ENCODE results near the gene ARHGAP44.
"Not testable (repeated sequence)": the region's sequence is repeated elsewhere in the genome, so short reads cannot be mapped to it uniquely, and the experiment has no call there.

Gene ARHGAP44

GRCh38 chr17:12967962-12968361 lies 178.7 kb downstream of the ARHGAP44 start:
- DNase-seq = no peak

- DNase-seq = peak; percentile 3
Observed at GRCh38 chr17:12973496-12974004, 184.3 kb downstream of the ARHGAP44 start.

GRCh38 chr17:12974005-12974531 lies 184.8 kb downstream of the ARHGAP44 start:
- DNase-seq = no peak

GRCh38 chr17:12977008-12977751 lies 187.9 kb downstream of the ARHGAP44 start:
- DNase-seq = no peak

- not testable (repeated sequence) for DNase-seq
Observed at GRCh38 chr17:12978787-12979186, 189.5 kb downstream of the ARHGAP44 start.

- no peak for DNase-seq
Observed at GRCh38 chr17:12979246-12979645, 189.9 kb downstream of the ARHGAP44 start.

- no peak for DNase-seq
Observed at GRCh38 chr17:12979826-12980500, 190.7 kb downstream of the ARHGAP44 start.

GRCh38 chr17:12982224-12982623 lies 192.9 kb downstream of the ARHGAP44 start:
- DNase-seq = no peak

GRCh38 chr17:12983991-12984884 lies 194.9 kb downstream of the ARHGAP44 start:
- DNase-seq = no peak

- DNase-seq = no peak
Observed at GRCh38 chr17:12985431-12986293, 196.4 kb downstream of the ARHGAP44 start.

- no peak for DNase-seq
Observed at GRCh38 chr17:12987120-12987519, 197.8 kb downstream of the ARHGAP44 start.

GRCh38 chr17:12990041-12990808 lies 200.9 kb downstream of the ARHGAP44 start:
- no peak for DNase-seq

GRCh38 chr17:12990926-12991325 lies 201.6 kb downstream of the ARHGAP44 start:
- DNase-seq = no peak

GRCh38 chr17:12992676-12993075 lies 203.4 kb downstream of the ARHGAP44 start:
- DNase-seq = no peak

- DNase-seq = no peak
Observed at GRCh38 chr17:12993631-12994030, 204.3 kb downstream of the ARHGAP44 start.

- DNase-seq = no peak
Observed at GRCh38 chr17:12994341-12995074, 205.2 kb downstream of the ARHGAP44 start.

- no peak for DNase-seq
Observed at GRCh38 chr17:12995106-12995895, 206.0 kb downstream of the ARHGAP44 start.

- DNase-seq = no peak
Observed at GRCh38 chr17:12995896-12996295, 206.6 kb downstream of the ARHGAP44 start.

GRCh38 chr17:12996357-12996756 lies 207.1 kb downstream of the ARHGAP44 start:
- DNase-seq = no peak

- DNase-seq = no peak
Observed at GRCh38 chr17:12996941-12997340, 207.6 kb downstream of the ARHGAP44 start.

All from COR-L47 (cell line).